HG03175 (cell line): ENCODE data around the gene EFHC1.

Experiments
- ATAC-seq: cut with Tn5 transposase; IDR thresholded peaks from one replicate; pipeline ENCODE4 v1.9.1; 2021; ENCODE audit warnings: mild to moderate bottlenecking, moderate library complexity; ENCODE audit not compliant: unreplicated experiment

The EFHC1 gene

GRCh38 chr6:52500238-52501129, 80.3 kb downstream of the EFHC1 start:
- ATAC-seq: no peak

GRCh38 chr6:52502306-52503029, 82.3 kb downstream of the EFHC1 start:
- no peak for ATAC-seq

- no peak for ATAC-seq
Measured at GRCh38 chr6:52503323-52503747, 83.2 kb downstream of the EFHC1 start.

GRCh38 chr6:52503851-52504781, 84.0 kb downstream of the EFHC1 start:
- no peak for ATAC-seq

- ATAC-seq: no peak
Measured at GRCh38 chr6:52504782-52505136, 84.6 kb downstream of the EFHC1 start.

GRCh38 chr6:52505726-52506409, 85.7 kb downstream of the EFHC1 start:
- no peak for ATAC-seq

GRCh38 chr6:52506476-52506875, 86.3 kb downstream of the EFHC1 start:
- no peak for ATAC-seq

GRCh38 chr6:52507557-52508260, 87.6 kb downstream of the EFHC1 start:
- no peak for ATAC-seq

GRCh38 chr6:52508261-52508739, 88.2 kb downstream of the EFHC1 start:
- no peak for ATAC-seq

- ATAC-seq: no peak
Measured at GRCh38 chr6:52509281-52510212, 89.4 kb downstream of the EFHC1 start.

- ATAC-seq: no peak
Measured at GRCh38 chr6:52510213-52510562, 90.0 kb downstream of the EFHC1 start.

GRCh38 chr6:52511163-52511562, 91.0 kb downstream of the EFHC1 start:
- no peak for ATAC-seq

GRCh38 chr6:52511572-52512151, 91.5 kb downstream of the EFHC1 start:
- ATAC-seq: no peak

- ATAC-seq: no peak
Measured at GRCh38 chr6:52512199-52512598, 92.1 kb downstream of the EFHC1 start.

GRCh38 chr6:52513464-52513863, 93.3 kb downstream of the EFHC1 start:
- no peak for ATAC-seq

- ATAC-seq: no peak
Measured at GRCh38 chr6:52513896-52514295, 93.8 kb downstream of the EFHC1 start.

GRCh38 chr6:52514514-52514913, 94.4 kb downstream of the EFHC1 start:
- ATAC-seq: no peak

GRCh38 chr6:52515219-52515960, 95.2 kb downstream of the EFHC1 start:
- no peak for ATAC-seq
